SK-N-SH (cell line): ENCODE data around the gene SPANXN2.

Experiments used
- EP300 ChIP-seq, 2 experiments: IDR thresholded peaks; 2 replicates each; pipeline versions ENCODE4 v1.4.0 to v1.6.1; 2012; ENCODE audit warnings: borderline replicate concordance in 1 of 2, low read depth in 1 of 2, low read length in 1 of 2
- GATA2 ChIP-seq: sonication (generic); formaldehyde crosslinking; IDR thresholded peaks from 2 replicates; pipeline ENCODE4 v1.5.0; 2020; ENCODE audit warnings: mild to moderate bottlenecking, missing genetic modification reagents
- MEF2A ChIP-seq: IDR thresholded peaks from 2 replicates; pipeline ENCODE4 v1.4.0; 2012; ENCODE audit warnings: low read depth, borderline replicate concordance
- NRF1 ChIP-seq: IDR thresholded peaks from 2 replicates; pipeline ENCODE4 v1.6.1; 2012; ENCODE audit warnings: low read depth, mild to moderate bottlenecking, low read length
- TF ChIP-seq, protein P1 (sequence below): fragments of 200-600 bp; sonication (generic); IDR thresholded peaks from 2 replicates; pipeline ENCODE4 v1.6.1; 2017; ENCODE audit warnings: antibody characterized with exemption, mild to moderate bottlenecking, moderate library complexity
- TF ChIP-seq, protein P2 (sequence below): IDR thresholded peaks from 2 replicates; pipeline ENCODE4 v1.4.0; 2012; ENCODE audit warnings: low read depth, borderline replicate concordance
- TF ChIP-seq, protein P3 (sequence below): IDR thresholded peaks from 2 replicates; pipeline ENCODE4 v1.4.0; 2012; ENCODE audit warnings: low read depth

DNA sequence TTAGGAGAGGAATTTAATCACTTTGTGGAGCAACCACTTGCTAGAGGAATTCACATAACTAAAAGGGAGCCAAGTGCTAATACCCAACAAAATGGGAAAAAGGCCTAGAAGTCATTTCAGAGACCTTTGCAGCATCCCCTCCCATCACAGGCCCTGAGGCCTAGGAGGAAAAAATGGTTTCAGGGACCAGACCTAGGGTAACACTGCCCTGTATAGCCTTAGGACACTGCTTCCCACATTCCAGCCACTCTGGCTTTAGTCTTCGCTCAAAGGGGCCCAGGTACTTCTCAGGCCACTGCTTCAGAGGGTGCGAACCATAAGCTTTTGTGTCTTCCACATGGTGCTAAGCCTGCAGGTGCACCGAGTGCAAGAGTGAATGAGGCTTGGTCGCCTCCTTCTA is 19.1 kb downstream of the SPANXN2 start:
- TF ChIP-seq, protein P1, sequence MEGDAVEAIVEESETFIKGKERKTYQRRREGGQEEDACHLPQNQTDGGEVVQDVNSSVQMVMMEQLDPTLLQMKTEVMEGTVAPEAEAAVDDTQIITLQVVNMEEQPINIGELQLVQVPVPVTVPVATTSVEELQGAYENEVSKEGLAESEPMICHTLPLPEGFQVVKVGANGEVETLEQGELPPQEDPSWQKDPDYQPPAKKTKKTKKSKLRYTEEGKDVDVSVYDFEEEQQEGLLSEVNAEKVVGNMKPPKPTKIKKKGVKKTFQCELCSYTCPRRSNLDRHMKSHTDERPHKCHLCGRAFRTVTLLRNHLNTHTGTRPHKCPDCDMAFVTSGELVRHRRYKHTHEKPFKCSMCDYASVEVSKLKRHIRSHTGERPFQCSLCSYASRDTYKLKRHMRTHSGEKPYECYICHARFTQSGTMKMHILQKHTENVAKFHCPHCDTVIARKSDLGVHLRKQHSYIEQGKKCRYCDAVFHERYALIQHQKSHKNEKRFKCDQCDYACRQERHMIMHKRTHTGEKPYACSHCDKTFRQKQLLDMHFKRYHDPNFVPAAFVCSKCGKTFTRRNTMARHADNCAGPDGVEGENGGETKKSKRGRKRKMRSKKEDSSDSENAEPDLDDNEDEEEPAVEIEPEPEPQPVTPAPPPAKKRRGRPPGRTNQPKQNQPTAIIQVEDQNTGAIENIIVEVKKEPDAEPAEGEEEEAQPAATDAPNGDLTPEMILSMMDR: no peak
- TF ChIP-seq NRF1 (no peak), GATA2 (no peak), EP300 (IDR thresholded peaks at IDR 0.05; ENCODE audit: borderline replicate concordance in 1 of 2, low read depth in 1 of 2, low read length in 1 of 2) (no peak), MEF2A (no peak)
- TF ChIP-seq, protein P2, sequence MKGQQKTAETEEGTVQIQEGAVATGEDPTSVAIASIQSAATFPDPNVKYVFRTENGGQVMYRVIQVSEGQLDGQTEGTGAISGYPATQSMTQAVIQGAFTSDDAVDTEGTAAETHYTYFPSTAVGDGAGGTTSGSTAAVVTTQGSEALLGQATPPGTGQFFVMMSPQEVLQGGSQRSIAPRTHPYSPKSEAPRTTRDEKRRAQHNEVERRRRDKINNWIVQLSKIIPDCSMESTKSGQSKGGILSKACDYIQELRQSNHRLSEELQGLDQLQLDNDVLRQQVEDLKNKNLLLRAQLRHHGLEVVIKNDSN: no peak
- TF ChIP-seq, protein P3, sequence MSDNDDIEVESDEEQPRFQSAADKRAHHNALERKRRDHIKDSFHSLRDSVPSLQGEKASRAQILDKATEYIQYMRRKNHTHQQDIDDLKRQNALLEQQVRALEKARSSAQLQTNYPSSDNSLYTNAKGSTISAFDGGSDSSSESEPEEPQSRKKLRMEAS: no peak
